Ovary (tissue), 3 donors: Measurements from ENCODE around the gene OR1I1.

ENCODE experiments used
- POLR2A ChIP-seq: fragments of 450-650 bp; IDR thresholded peaks from one replicate; pipeline ENCODE4 v1.6.1; 2017; ENCODE audit warnings: antibody characterized with exemption, mild to moderate bottlenecking, moderate library complexity
- TF ChIP-seq, protein P1 (sequence below), 3 donors: fragments of 450-650 bp in 2 of 3; fragments of 200-600 bp in 1 of 3; IDR thresholded peaks; one replicate each; pipeline versions ENCODE4 v1.5.1 to v1.8.0; 2016 to 2022; ENCODE audit warnings: antibody characterized with exemption in 3 of 3, mild to moderate bottlenecking in 1 of 3
- donor health status: DM: no; HTN: no; CAD: no.

DNA sequence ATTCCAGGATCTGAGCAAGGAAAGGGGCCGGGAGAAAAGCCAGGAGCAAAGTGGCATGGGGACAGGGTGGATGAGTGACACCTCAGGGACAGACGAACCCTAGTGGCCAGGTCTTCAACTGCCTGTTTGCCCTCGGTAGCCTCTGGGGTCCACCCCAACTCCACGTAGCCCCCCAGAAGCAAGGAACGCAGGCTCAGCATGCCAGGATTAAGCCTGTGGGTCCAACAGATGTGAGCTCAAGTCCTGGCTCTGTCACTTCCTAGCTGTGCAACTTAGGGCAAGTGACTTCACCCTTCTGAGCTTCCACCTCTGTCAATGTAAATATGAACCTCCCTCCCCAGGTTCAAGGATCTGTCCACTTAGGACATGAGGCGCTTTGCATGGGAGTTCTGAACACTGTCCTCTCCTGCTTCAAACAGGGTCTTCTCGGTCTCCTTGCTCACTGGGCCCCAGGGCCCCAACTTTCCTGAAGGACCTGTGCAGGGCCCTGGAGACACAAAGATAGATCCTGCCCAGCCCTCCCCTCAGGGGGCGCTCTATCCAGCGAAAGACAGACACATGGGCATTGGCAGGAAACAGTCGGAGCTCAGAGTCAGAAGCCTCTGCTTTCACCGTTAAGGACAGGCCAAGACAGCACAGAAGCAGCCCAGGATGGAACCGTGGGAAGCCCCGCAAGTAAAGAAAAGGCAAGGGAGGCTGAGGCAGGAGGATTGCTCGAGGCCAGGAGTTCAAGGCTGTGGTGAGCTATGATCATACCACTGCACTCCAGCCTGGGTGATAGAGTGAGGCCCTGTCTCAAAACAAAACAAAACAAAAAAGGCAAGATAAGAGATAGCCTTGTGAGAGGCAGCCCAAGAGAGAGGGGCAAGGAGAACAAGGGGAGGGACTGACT lies 38.4 kb downstream of the OR1I1 start:
- TF ChIP-seq, protein P1, sequence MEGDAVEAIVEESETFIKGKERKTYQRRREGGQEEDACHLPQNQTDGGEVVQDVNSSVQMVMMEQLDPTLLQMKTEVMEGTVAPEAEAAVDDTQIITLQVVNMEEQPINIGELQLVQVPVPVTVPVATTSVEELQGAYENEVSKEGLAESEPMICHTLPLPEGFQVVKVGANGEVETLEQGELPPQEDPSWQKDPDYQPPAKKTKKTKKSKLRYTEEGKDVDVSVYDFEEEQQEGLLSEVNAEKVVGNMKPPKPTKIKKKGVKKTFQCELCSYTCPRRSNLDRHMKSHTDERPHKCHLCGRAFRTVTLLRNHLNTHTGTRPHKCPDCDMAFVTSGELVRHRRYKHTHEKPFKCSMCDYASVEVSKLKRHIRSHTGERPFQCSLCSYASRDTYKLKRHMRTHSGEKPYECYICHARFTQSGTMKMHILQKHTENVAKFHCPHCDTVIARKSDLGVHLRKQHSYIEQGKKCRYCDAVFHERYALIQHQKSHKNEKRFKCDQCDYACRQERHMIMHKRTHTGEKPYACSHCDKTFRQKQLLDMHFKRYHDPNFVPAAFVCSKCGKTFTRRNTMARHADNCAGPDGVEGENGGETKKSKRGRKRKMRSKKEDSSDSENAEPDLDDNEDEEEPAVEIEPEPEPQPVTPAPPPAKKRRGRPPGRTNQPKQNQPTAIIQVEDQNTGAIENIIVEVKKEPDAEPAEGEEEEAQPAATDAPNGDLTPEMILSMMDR (IDR thresholded peaks at IDR 0.05), result no peak
- TF ChIP-seq POLR2A, result no peak
